ENCODE data around the gene HDAC4.

Gene HDAC4

DNA sequence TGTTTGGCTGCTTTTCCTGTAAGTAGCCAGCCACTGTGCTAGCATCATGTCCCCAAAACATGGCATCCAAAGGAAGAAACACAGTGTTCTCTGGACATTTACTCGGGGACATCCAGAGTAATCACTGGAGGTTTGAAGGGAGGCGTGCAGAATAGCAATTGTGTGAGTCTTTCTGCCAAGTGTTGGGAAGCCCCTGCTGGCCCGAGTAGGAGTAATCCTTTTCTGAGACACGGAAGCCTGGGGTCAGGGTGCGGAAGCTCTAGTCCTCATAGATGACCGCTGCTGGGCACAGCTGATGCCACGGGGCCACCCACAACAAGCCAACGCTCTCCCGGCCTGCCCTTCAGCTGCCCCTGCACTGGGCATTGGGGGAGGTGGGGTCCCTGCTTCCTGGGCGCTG, 24.8 kb upstream of the HDAC4 start:
- no peak for DNase-seq

- DNase-seq = no peak
These were observed 23.7 kb upstream of the HDAC4 start for GRCh38 chr2:239424337-239425045.

- DNase-seq = no peak
These were observed 22.7 kb upstream of the HDAC4 start for GRCh38 chr2:239423551-239423950.

DNA sequence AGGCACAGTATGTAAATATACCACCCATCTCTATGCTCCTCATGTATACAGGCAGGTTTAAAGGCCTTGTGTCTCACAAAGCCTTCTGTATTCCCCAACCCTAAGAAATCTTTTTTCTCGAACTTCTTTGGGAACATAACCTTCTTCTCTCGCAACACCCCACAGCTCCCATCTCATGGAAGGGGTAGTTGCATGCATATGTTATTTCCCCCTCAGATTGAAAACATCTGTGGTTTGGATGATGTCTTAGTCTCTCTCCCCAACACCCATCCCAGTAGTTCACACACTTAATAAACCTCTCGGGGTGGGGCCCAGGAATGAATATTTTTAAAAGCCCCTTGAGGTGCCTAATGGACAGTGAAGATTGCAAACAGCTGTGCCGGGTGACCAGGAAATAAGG, 21.0 kb upstream of the HDAC4 start:
- no peak for DNase-seq

- no peak for DNase-seq
These were observed 19.3 kb upstream of the HDAC4 start for GRCh38 chr2:239420082-239420481.

DNA sequence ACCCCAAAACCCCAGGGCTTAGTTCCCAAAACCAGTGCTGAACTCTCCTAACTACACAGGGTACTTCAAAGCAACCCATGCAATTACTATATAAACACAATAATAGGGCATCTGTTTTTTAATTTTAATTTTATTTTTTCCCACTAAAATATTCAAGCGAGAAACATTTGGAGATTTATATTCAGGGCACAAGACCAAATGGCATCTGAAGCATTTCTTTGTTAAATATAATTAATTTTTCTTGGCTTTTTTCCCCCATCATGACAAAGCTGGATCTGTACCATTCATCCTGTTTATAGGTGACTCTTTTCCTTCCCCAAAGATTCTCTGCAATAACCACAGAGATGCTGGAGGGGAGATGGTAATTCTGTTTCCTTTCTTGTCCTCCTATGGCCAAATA, 18.1 kb upstream of the HDAC4 start:
- DNase-seq = no peak

DNA sequence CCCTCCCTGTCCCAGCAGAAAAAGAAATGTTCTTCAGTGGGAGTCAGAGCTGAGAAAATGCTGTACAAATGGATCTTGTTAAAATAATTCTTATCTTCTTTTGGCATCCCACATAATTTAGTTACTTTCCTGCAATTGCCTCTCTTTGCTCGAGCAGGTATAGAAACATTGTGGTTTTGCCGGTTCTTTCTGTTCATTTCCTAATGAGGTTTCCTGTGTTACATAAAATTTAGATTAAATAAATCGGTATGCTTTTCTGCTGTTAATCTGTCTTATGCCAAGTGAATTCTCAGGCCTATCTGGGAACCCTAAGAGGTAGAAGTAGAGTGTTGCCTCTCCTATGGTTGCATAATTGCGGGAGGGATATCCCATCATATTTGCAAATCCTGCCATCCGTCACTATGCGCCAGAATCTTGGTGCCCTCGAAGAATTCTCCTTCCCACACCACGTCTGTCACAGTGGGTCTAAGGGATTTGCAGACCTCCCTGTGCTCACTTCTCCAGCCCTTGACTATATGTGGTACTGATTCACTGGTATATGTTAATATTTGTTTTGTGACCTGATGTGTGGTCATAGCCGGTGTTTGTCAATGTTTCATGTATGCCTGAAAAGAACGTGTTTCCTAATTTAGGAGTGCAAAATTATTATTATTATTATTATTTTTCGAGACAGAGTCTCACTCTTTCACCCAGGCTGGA, 12.2 kb upstream of the HDAC4 start:
- DNase-seq = no peak

- no peak for DNase-seq
These were observed 10.9 kb upstream of the HDAC4 start for GRCh38 chr2:239411549-239412319.

DNA sequence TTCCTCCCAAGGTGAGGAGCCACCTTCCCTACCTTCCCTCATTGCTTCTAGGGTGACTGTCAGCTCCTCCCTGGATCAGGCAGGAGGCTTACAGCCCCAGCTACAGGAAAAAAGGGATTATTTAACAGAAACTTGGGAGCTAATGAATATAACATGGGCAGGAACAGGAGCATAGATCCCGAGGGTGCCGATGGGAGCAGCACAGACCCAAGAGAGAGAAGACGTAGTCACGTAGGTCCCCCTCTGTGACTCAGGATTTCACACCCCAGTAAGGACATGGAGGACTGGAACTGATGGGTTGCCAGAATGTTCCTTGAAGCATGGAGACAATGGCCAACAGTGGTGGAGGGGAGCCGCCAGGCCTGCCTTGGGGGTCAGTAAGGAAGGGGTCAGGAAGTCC, 10.3 kb upstream of the HDAC4 start:
- DNase-seq = no peak

DNA sequence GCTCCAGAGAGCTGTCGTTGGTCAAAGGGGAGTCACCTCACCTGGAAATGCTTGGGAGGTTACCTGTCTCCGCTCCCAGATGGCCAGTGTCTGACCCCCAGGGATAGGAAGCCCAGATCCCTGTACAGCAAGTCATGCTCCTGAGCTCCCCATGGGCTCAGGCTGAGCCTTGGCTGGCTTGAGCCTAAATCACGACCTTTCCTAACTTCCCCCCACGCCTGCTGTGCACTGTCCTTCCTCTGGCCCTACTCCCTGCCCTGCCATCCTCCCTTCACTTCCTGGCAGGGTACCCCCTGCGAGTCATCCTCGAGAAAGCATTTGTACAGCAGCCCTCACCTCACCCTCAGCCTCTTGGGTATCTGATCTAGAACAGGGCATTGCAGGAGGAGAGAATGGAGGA, 9.2 kb upstream of the HDAC4 start:
- DNase-seq = no peak

GRCh38 chr2:239407112-239407511, 6.3 kb upstream of the HDAC4 start:
- no peak for DNase-seq

GRCh38 chr2:239406316-239406995, 5.6 kb upstream of the HDAC4 start:
- DNase-seq = no peak

- no peak for DNase-seq
These were observed 4.3 kb upstream of the HDAC4 start for GRCh38 chr2:239405071-239405470.

- no peak for DNase-seq
These were observed 1.8 kb upstream of the HDAC4 start for GRCh38 chr2:239402666-239403065.

- no peak for DNase-seq
These were observed 1.0 kb upstream of the HDAC4 start for GRCh38 chr2:239401881-239402233.

- peak; percentile 99 to 100 for DNase-seq
These were observed 454 bp upstream of the HDAC4 start for GRCh38 chr2:239401067-239401880.

DNA sequence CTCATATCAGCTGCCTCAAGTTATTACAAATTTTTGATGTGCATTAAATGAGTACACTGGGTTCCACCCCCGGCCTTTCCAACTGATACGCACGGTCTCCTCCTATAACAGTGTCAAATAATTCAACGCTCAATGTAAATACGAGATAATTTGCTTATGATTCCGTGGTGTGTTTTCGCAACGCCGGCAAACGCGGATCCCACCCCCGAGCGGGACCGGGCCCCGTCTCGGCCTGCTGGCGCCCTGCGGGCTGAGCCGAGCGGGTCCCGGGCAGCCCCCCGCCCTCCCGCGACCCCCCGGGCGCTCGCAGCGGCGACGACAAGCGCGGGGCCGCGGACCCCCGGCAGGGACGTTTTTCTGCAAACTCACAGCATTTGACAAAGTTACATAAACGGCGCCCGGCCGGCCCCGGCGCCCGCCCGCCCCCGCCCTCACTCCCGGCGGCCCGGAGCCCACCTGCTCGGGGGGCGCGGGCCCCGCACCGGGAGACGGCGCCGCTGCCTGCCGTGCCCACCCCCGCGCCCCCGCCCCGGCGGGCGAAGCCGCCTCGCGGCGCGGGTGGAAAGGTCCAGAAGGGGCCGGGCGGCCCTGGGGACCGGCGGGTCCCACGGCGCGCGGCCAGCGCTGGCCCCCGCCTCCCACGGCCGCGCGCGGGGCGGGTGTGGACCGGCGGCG, 762 bp downstream of the HDAC4 start:
- no peak for DNase-seq

GRCh38 chr2:239399433-239399920, 1.3 kb downstream of the HDAC4 start:
- DNase-seq = no peak

DNA sequence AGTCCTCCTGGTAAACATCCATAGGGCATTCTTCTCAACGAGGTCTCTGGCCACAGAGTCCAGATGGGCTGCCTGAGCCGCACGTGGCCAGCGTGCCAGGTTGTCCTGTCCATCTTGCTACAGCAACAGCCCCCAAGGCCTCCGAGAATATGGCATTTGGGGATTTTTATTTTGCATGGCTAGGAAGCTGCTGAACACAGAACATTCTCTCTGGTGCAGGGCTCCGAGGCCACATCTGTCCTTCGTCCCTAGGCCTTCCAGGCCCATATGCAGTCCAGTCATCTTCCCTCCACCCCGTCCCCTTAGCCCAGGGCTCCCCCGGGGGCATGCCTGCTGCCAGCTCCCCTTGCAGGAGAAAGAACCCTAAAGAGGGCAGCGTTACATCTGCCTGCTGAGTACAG, 2.3 kb downstream of the HDAC4 start:
- no peak for DNase-seq

- DNase-seq = no peak
These were observed 2.8 kb downstream of the HDAC4 start for GRCh38 chr2:239397931-239398471.

Data from hippocampal formation (tissue), 2 donors.